Fibroblast of skin of left quadriceps (primary cell): ENCODE data around the gene SEC63.
"Not testable (repeated sequence)": the region's sequence is repeated elsewhere in the genome, so short reads cannot be mapped to it uniquely, and the experiment has no call there.

ENCODE experiments used
- DNase-seq, 2 experiments: peaks; one replicate each; pipeline ENCODE4 v3.0.0-alpha.2; 2013; ENCODE audit warnings: low read depth in 2 of 2

SEC63 gene

DNA sequence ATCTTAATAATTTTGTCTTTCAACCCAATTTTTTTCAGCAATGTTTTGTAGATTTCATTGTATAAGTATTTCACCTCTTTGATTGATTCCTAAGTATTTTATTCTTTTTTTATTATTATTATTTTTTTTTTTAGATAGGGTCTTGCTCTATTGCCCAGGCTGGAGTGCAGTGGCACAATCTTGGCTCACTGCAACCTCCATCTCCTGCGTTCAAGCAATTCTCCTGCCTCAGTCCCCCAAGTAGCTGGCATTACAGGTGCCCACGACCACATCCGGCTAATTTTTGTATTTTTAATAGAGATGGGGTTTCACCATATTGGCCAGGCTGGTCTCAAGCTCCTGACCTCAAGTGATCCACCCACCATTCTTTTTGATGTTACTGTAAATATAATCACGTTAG lies 97.0 kb downstream of the SEC63 start:
- not testable (repeated sequence) for DNase-seq

DNA sequence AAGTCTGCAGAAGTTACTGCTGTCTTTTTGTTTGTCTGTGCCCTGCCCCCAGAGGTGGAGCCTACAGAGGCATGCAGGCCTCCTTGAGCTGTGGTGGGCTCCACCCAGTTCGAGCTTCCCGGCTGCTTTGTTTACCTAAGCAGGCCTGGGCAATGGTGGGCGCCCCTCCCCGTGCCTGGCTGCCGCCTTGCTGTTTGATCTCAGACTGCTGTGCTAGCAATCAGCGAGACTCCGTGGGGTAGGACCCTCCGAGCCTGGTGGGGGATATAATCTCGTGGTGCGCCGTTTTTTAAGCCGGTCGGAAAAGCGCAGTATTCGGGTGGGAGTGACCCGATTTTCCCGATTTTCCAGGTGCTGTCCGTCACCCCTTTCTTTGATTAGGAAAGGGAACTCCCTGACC lies 97.9 kb downstream of the SEC63 start:
- DNase-seq = not testable (repeated sequence)

DNA sequence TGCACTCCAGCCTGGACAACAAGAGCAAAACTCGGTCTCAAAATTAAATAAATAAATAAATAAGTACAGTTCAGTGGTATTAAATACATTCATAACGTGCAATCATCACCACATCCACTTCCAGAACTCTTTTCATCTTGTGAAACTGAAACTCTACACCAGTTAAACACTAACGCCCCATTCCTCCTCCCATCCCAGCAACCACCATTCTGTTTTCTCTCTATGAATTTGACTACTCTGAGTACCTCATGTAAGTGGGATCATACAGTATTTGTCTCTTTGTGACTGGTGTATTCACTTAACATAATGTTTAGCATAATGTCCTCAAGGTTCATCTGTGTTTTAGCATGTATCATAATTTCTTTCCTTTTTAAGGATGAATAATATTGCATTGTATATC lies 104.8 kb downstream of the SEC63 start:
- DNase-seq = no peak

DNA sequence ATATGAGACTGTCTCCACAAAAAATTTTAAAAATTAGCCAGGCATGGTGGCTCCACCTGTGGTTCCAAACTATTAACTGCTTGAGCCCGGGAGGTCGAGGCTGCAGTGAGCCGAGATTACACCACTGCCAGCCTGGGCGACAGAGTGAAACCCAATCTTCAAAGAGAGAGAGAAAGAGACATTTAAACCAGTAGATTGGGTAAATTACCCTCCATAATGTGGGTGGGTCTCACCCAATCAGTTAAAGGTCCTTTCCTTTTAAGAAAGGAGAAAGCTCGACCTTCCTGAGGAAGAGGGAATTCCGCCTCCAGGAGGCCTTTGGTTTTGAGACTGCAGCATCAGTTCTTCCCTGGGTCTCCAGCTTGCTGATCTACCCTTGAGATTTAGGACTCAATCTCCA lies 108.7 kb downstream of the SEC63 start:
- no peak for DNase-seq

DNA sequence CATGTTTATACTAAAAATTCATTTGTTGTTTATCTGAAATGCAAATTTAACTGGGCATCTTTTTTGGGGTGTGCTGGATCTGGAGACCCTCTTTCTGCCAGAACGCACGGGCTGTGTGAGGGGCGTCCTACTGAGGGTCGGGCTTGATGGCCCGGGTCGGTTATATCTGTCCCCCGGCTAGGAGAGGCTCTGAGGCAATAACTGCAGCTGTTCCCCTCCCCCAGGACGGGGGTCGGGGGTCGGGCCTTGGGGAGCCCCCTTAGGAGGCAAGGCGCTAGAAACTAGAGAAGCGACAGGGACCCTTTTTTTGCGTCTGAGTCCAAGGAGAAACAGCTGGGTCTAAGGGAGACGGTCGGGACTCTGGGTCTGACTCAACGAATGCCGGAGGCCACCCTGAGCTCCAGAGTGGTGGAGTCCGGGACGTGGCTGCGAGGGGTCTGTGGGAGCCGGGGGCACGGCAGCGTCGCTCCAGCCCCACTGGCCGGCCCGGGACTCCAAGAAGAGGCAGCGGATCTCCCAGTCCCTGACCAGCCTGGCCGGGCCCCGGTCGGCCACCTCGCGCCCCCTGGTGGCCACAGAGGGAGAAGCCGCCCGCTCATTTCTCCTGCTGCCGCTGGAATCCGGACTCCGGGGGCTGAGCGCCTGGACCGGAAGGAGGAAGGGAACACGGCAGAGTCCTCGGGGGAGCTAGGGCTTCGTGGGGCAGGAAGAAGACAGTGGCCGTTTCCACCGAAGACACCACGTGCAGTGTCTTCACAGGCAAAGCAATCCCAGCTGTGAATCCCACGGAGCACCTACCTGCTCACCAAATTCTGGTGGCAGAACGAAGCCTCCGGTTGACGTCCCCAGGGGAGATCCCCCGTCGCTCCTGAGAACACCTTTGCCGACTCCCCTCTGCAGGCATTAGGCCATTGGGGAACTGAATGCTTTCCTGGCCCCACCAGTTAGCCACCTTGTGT lies 109.9 kb downstream of the SEC63 start:
- DNase-seq = peak; percentile 61

DNA sequence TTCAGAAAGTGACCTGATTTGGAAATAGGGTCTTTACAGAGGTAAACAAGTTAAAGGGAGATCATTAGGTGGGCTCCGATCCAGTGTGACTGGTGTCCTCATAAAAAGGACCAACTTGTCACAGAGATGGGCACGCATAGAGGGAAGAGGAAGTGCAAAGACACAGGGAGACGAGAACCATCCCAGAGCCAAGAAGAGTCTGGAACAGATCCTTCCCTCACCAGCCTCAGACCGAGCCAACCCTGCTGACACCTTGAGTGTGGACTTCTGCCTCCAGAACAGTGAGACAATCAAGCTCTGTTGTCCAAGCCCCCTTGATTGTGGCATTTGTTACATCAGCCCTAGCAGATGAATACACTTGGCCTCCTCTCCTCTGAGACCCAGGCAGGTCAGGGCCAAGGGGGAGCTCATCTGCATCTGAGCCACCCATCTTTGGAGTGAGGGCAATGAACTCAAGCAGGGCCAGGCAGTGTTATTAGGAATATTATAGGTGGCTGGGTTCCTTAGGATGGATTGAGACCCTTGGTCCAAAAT lies 111.7 kb downstream of the SEC63 start:
- no peak for DNase-seq

DNA sequence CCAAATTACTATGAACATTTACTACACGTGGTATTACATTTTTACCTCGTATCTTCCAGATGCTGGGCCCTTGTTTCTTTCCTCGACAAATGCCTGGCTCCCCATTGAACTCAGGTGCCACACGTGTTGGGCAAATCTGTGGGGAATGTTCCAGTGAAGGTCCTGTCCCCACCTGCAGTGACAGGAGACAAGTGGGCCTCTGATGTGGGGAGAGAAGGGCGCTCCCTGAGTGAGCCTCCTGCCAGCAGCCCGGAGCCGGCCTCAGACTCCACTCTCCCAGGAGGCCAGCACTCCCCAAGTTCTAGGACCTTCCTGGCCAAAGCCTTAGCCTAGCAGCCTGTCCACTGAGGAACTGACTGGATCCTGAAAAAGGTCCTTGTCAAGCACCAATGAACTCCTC lies 112.2 kb downstream of the SEC63 start:
- DNase-seq = no peak

DNA sequence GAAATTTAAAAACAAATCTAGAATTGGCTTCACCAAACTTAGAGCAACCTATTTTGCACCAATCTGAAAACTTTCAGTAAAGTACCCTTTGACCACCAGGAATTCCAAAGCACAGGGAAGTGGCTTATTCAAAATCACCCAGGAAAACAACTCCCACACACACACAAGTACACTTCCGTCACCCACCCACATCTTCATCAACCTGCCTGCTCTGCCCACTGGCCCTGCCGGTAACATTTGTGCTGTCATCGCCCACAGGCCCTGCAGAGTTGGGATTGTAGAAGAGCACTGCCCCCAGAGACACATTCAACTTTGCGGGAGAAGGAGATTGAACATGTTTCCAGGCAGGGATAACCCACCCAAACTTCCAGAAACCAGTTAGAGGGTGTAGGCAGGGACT lies 114.6 kb downstream of the SEC63 start:
- no peak for DNase-seq

DNA sequence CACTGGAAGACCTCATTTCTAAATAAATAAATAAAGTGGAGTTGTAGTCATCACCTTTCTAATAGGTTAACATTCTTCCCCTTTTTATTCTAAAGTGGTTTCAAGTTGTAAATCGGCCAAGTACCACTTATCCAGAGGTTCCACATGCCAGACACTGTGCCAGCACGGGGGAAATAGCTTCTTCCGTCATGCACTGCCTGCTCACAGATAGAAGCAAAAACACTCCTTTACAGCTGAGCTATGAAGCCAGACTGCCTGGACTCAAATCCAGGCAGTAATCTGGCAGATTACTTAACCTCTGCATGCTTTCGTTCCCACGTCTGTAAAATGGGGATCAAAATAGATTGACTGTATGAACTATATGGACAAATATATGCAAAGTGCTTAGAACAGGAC lies 116.7 kb downstream of the SEC63 start:
- DNase-seq = no peak

DNA sequence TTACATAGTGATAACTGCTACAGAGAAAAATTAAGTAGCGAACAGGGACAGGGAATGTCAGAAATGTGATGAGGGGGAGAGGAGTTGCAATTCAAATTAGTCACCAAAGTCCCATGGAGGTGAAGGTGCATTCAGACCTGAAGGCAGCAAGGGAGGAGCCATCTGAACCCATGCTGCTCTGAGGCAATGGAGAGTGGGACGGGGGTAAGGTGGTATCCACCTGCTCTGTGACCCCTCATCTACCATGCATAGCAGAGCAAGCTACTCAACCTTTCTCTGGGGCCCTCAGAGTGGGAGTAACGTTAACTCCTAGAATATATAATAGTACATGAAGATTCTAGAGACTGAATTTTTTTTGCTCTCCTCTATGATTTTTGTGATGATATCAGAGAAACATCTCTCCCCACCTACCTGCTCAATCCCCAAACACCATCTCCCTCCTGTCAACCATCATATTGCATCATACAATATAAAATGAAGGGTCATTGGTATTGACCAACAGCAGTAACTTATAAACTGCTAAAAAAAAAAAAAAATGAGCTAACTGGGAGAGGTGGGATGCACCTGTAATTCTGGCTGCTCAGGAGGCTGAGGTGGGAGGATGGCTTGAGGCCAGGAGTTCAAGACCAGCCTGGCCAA lies 117.3 kb downstream of the SEC63 start:
- DNase-seq = no peak

DNA sequence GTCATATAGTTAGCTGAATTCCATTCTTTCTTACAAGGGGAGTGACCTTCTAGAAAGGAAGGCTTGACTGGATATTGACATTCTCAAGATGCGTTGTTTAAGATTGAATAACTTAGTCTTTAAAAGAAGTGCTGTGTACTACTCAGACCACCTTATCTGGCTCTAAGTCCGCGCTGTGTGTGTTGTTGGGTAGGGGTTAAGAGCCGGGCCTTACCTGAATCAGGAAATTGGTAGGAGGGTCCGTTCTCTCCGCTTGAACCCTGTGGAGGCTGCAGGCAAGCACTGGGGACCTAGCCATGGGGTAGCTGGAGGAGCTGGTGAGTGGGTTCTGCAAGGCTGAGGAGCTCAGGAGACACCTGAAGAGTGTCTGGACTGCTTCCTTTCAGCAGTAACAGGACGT lies 124.9 kb downstream of the SEC63 start:
- DNase-seq = no peak

DNA sequence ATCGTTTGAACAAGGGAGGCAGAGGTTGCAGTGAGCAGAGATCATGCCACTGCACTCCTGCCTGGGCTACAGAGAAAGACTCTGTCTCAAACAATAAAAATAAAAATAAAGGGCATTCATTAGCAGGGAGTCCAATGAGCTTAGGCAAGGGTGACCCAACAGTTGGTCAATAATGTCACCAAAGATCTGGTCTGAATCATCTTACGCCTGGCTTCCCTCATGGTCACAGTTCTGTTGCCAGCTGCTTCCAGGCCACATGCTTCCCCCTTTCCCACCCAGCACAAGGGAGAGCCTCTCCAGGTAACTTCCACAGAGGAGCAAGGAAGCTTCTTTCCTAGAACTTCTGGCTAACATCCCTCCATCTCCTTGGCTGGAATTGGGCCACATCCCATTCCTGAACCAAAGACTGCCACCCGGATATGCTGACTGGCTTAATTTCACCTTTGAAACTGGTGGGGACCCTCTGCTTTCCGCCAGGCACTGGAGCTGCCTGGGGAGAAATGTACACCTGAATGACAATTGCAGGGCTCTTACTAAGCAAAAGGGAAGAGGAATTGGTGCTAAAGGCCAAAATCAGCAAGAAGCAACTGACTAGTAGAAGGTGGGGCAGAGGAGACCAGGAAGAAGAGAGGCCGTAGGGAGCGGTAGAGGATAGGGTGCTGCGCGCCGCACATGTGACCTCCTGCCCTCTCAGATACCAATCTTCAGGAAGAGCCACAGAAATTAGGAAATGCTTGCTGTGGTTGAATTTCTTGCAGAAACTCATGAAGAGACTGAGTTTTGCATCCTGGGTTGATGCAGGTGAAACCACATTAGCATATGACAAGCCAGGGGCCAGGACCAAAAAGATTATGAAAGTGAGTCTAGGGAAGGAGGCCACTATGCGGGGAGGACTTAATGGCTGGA lies 125.6 kb downstream of the SEC63 start:
- no peak for DNase-seq

DNA sequence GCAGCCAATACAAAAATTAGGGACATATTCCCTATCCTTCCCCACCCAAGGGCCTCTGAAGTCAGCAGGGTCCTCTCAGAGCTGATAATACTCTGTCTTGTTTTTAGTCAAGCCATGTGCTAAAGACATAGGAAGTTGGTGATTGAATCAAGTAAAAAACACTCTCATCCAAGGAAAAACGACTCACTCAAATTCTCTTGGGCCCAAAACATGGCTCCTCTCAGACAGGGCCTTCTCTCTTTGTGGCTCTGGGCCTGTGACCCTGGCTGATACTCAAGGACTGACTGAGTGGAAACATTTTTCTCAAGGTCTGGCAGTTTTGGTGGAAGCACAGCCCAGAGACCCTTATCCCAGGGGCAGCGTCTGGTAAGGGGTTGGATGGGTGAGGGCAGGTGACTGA lies 127.9 kb downstream of the SEC63 start:
- DNase-seq = no peak

DNA sequence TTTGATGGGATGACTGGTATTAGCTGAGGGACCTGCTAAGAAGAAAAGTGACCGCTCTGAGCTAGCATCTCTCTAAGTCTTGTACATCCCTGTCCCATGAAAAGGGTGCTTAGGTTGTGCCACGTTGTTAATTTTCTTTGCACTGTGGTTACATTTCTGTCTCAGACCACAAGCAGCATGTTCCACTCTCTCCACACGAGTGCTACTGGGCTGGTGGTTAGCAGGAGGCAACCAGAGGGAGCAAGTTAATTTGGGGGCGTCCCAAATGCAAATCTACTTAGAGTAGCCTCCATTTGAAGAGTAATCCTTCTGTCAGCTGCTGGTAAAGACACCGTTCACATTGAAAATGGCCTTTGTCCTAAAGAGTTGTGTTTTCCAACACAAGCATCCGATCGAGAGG lies 130.5 kb downstream of the SEC63 start:
- no peak for DNase-seq

DNA sequence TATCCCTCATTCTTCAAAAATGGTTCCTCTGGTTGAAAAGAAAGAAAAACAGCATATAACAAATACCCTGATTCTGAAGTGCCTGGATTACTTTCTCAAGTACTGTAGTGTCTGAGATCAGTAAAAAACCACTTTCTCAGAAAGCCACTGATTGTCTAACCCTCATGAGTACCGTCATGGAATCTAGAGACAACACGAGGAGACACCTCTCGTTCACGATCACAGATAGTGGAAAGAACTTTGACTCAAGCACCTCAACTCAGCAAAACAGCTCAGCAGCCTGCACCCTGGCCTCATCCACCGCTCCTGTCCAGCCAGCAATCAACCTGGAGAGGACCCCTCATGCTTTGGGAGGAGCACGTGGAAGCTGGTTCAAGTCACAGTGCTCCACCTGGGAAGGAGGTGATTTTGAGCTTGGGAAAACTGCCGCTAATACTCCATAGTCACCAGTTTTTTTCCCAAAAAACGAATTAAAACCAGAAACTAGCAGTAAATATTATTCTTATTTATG lies 134.9 kb downstream of the SEC63 start:
- DNase-seq = no peak

DNA sequence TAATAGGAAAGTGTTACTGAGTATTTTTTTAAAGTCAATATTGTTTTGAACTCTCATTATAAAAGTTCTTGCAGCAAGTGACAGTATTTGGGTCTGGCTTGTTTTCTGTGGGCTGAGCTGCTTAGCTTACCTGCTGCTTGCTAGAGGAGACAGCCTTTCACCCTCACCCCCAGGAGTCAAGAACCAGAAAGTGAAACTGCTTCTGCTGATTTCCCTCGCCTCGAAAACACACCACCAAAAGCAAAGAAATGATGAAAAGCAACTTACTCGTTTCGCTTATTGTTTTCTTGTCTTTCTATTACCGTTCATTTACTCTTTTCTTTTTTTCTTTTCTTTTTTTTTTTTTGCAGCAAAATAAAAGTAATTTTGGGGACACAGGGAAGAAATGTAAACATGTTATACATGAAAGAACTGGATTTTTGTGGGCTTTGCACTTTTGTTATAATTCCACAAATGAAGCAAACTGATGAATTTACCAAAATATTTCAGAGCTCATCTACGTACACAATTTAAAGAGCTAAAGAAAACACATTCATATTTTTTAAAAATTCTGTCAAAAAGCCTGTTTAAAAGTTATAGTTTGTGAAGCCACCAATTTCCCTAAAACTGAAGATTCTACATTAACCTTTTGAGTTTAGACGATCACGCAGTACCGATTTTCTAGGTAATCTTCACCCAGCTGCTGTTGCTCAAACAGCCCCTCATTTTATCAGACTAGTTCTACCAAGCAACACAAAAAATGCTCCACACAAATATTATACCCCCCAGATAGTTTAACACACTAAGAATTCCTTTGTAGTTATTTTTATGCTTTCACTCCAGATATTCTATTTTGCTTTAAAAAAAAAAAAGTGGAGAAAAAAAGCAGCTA lies 135.6 kb downstream of the SEC63 start:
- DNase-seq = no peak

DNA sequence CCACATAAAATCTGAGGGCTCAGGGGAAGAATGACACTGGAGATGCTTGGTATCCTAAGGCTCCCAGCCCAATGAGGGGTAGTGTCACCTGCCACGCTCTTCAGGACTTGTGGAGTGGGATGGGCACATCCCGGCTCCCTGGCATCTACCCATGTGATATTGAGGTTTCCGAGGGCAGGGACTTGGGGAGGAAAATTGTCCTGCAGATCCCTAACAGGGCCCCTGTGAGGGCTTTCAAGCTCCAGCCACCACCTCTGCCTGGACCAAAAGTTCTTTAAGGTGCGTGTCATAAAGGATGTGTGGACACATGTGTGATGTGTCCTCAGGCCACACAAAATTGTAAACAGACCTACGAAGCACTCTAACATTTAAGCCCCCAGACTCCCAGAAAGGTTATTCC lies 136.4 kb downstream of the SEC63 start:
- DNase-seq = no peak

DNA sequence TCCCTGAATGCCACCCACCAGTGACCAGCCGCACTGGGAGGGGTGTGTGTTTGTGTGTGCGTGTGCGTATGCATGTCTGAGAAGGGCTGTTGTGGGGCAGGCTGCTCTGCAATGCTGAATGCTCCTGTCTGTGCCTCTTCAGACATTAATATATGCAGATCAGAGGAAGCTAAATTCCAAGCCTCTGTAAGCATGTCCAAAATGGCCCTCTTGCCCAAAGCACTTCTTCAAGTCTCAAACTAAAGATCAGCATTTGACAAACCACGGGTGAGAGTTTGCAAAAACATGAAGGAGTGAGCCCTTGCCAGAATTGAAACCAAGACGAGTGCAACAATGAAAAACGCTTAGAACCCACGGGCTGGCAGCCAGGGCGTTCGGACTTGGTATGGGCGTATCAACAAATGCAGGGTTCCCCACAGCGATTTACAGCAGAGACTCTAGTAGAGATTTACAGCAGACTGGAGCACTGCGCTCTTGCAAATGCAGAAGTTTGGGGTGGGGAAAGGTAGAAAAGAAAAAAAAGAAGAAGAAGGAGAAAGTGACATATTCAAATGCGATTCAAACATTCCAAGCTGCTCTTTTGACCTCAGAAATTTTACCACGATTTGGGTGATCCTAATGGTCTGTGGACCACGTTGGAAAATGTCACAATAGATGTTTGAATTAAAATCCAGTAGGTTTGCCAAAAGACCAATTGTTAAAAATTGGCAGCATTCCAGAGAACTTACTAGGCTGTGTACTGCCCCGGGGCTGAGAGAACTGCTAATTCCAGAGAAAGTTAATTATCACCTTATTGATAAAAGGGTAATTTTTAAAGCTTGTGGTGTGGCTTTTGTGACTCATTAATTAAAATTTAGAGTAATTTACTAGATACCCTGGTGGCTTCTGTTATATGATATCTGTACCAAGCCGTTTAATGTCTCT lies 137.4 kb downstream of the SEC63 start:
- DNase-seq = no peak

DNA sequence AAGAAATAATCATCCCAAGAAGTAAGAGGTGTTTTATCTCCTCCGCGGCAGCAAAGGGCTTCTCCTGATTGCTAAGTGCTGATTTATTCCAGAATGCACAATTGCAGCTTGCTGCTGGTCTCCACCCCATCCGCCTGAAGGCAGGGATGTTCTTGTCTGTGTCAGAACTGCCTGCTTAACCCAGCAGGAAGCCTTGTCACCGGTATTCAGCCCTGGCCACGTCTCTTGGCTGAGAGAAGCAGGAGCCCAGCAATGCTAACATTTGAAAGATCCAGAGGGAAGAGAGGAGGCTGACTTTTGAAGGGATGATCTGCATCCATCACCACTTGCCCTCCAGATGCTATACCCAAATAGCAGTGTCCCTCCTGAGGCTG lies 138.1 kb downstream of the SEC63 start:
- no peak for DNase-seq

DNA sequence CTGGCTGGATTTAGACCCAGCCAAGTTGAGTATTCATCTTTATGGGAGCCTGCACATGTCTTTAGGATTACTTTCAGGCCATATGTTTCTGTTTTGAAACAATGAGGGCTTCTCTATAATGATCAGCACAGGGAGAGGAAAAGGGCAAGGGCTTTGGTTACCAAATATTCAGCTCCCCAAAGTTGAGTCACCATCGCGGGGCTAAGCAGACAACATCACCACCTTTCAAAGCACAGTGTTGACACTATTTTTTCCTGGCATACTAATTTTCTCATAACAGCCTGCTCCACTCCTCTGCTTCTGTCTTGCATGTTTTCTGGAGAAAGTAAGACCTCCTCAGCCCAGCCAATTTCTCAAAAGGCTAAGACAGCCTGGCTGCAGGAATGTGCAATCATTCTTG lies 138.8 kb downstream of the SEC63 start:
- DNase-seq = no peak
